Hepatocyte (in vitro differentiated cells): Measurements from ENCODE around the gene JMJD8.

Experiments
- CTCF ChIP-seq: fragments of 200-600 bp; sonication (generic); IDR thresholded peaks from 2 replicates; pipeline ENCODE4 v1.5.1; 2016; ENCODE audit warnings: antibody characterized with exemption, mild to moderate bottlenecking; ENCODE audit not compliant: poor library complexity
- EZH2 ChIP-seq: fragments of 200-600 bp; sonication (generic); IDR thresholded peaks from 2 replicates; pipeline ENCODE4 v1.6.1; 2016; ENCODE audit warnings: antibody characterized with exemption, mild to moderate bottlenecking, borderline replicate concordance

- no peak for TF ChIP-seq EZH2
- no peak for TF ChIP-seq CTCF
These were observed 39.6 kb upstream of the JMJD8 start for GRCh38 chr16:723695-724094.
